Osteocyte (in vitro differentiated cells): Measurements from ENCODE around the gene PGC. TPM values are rescaled to one million over a fixed set of nuclear protein-coding genes. Genes with fewer than 3 reads are reported as not detected.

ENCODE experiments used
- DNase-seq: peaks from one replicate; pipeline ENCODE4 v3.0.0; 2021; ENCODE audit warnings: mixed read lengths; ENCODE audit not compliant: unreplicated experiment; ENCODE audit errors: extremely low spot score
- H3K27ac Mint-ChIP-seq: one replicate; pipeline ENCODE4 v1.8.0; 2021; ENCODE audit warnings: mild to moderate bottlenecking, mixed read lengths; ENCODE audit not compliant: unreplicated experiment
- H3K27me3 Mint-ChIP-seq: one replicate; pipeline ENCODE4 v1.8.0; 2021; ENCODE audit warnings: mixed read lengths; ENCODE audit not compliant: unreplicated experiment
- H3K36me3 Mint-ChIP-seq: one replicate; pipeline ENCODE4 v1.8.0; 2021; ENCODE audit warnings: mixed read lengths; ENCODE audit not compliant: unreplicated experiment
- H3K4me1 Mint-ChIP-seq: one replicate; pipeline ENCODE4 v1.8.0; 2021; ENCODE audit warnings: mixed read lengths; ENCODE audit not compliant: unreplicated experiment
- H3K4me3 Mint-ChIP-seq: one replicate; pipeline ENCODE4 v1.8.0; 2021; ENCODE audit warnings: mild to moderate bottlenecking, moderate library complexity, mixed read lengths; ENCODE audit not compliant: unreplicated experiment
- H3K9me3 Mint-ChIP-seq: one replicate; pipeline ENCODE4 v1.8.0; 2021; ENCODE audit warnings: mixed read lengths; ENCODE audit not compliant: unreplicated experiment
- total RNA-seq: library from RNA; stranded (reverse); gene quantifications from 2 replicates; pipeline ENCODE4 v1.2.1, GENCODE V29; 2021
- TF ChIP-seq, protein P1 (sequence below): fragments of 200-600 bp; sonication (generic); IDR thresholded peaks from 2 replicates; pipeline ENCODE4 v1.5.0; 2021; ENCODE audit warnings: antibody characterized with exemption, mild to moderate bottlenecking, moderate library complexity

The PGC gene
- total RNA-seq, 1 donor from 2014 or later, result not detected

DNA sequence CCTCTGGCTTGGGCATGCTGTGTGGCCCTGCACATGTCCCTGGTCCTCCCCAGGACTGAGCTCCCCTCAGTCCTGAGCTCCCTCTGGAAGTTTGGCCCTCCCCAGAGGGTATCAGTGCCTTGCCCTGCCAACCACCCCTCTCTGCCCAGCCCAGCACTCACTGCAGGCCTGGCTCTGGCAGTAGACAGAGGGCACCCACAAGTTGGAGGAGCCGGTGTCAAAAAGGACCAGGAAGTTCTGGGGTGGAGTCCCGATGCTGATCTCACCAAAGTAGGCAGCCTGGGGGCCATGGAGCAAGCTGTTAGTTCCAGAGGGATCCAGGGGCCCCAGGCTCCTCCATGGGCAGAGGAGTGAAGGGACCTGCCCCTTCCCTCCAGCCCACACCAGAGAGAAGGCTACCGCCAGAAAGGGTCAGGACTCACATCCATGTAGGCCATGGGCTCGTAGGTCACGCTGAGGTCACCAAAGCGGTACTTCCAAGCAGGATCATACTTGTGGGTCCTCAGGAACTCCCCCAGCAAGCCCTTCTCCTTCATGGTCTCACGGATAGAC lies 2.9 kb downstream of the PGC start:
- Mint-ChIP-seq H3K4me3 (no peak overlapping the region), H3K27ac (no peak overlapping the region), H3K4me1 (no peaks in the 10 kb centered on the region), H3K9me3 (no peaks in the 10 kb centered on the region), H3K27me3 (no peaks in the 10 kb centered on the region), H3K36me3 (no peaks in the 10 kb centered on the region)
- DNase-seq, result no peak
- TF ChIP-seq, protein P1, sequence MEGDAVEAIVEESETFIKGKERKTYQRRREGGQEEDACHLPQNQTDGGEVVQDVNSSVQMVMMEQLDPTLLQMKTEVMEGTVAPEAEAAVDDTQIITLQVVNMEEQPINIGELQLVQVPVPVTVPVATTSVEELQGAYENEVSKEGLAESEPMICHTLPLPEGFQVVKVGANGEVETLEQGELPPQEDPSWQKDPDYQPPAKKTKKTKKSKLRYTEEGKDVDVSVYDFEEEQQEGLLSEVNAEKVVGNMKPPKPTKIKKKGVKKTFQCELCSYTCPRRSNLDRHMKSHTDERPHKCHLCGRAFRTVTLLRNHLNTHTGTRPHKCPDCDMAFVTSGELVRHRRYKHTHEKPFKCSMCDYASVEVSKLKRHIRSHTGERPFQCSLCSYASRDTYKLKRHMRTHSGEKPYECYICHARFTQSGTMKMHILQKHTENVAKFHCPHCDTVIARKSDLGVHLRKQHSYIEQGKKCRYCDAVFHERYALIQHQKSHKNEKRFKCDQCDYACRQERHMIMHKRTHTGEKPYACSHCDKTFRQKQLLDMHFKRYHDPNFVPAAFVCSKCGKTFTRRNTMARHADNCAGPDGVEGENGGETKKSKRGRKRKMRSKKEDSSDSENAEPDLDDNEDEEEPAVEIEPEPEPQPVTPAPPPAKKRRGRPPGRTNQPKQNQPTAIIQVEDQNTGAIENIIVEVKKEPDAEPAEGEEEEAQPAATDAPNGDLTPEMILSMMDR, result no peak

- Mint-ChIP-seq H3K36me3 (no peaks in the 10 kb centered on the region), H3K4me3 (no peak overlapping the region), H3K27me3 (no peaks in the 10 kb centered on the region), H3K4me1 (no peaks in the 10 kb centered on the region), H3K9me3 (no peaks in the 10 kb centered on the region), H3K27ac (no peak overlapping the region)
- TF ChIP-seq, protein P1, result no peak
- no peak for DNase-seq
These were observed 3.6 kb downstream of the PGC start for GRCh38 chr6:41743406-41744235.

DNA sequence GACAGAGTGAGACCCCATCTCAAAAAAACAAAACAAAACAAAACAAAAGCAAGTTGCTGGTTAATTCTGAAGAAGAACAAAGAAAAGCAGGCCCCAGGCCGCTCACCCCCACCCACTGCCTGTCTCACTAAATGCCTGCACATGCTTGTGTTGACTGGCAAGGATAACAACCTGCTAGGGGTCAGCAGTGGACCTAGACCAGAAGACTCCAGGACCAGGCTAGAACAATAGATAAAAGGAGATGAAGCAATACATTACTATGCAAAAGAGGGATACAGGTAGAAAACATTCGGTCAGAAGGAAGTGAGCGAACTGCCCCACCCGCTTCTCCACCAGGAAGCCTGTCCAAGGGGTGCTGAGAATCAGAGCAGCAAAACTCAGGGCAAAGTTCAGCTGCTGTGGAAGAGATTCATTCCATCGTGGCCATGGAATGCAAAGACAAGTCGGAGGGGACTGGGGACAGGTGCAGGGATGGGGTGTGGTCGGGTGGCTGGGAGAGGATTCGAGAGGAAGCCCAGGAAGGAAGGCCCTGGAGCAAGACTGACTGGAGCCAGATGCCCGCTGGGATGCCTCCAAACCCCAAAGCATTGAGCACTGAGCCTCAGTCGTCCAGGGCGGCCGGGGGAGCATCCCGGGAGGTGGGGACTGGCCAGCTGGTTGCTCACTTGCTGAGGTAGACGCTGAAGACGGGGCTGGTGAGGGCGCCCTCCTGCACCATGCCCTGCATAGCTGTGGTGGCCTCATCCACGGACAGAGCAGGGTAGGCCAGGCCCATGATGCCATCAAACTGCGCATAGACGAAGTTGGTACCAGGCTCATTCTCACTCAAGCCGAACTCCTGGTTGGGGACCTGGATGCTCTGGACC lies 5.3 kb downstream of the PGC start:
- Mint-ChIP-seq H3K36me3 (no peaks in the 10 kb centered on the region), H3K27me3 (no peaks in the 10 kb centered on the region), H3K4me1 (no peaks in the 10 kb centered on the region), H3K4me3 (no peak overlapping the region), H3K27ac (no peak overlapping the region), H3K9me3 (no peaks in the 10 kb centered on the region)
- TF ChIP-seq, protein P1, result no peak
- no peak for DNase-seq

DNA sequence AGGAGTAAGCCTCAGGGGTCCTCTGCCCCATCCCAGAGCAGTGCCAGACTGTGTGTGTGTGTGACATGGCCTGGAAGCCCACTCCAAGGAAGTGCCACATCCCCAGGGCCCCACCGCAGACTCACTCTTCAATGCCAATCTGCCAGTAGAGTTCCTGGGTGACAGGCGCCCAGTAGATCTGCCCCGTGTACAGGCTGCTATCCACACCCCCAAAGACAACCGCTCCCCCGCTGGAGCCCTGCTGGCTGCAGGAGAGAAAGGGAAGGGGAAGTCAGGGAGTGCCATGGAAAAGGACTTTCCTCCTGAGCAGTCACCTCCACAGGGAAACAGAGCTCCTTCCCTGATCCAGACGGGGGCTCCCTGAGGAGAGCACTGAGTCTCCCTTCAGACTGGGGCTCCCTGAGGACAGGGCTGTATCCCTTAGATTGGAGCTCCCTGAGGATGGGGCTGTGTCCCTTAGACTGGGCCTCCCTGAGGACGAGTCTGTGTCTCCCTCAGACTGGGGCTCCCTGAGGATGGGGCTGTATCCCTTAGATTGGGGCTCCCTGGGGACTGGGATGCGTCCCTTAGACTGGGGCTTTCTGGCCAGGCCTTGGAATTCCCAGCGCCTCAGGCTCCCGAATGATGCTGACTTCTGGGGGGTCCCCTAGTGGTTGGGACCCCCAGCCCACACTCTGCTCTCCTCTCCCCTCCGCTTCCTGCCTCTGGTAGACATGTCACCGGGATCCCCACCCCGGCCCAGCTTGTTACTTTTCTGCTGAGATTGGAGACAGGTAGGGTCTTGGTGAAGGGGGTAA lies 6.6 kb downstream of the PGC start:
- no peak overlapping the region for H3K4me3 Mint-ChIP-seq
- H3K4me1 Mint-ChIP-seq, result peaks cover 3% of the 10 kb centered on the region
- H3K9me3 Mint-ChIP-seq, result no peaks in the 10 kb centered on the region
- no peak overlapping the region for H3K27ac Mint-ChIP-seq
- TF ChIP-seq, protein P1, result no peak
- no peaks in the 10 kb centered on the region for H3K27me3 Mint-ChIP-seq
- no peaks in the 10 kb centered on the region for H3K36me3 Mint-ChIP-seq
- no peak for DNase-seq
